HL-60 (cell line): Measurements from ENCODE around the gene APPL2.
A peak's percentile ranks its signal among the peaks of the same experiment; 100 is the strongest.
"Not testable (repeated sequence)": the region's sequence is repeated elsewhere in the genome, so short reads cannot be mapped to it uniquely, and the experiment has no call there.

Experiments used
- DNase-seq, 2 experiments: peaks; one replicate each; pipeline ENCODE4 v3.0.0-alpha.2; 2010 to 2020; ENCODE audit warnings: low read depth in 1 of 2, low spot score in 1 of 2
- H3K27ac ChIP-seq: fragments of 250-450 bp; sonication (Bioruptor Pico); replicated peaks from 2 replicates; pipeline ENCODE4 v1.5.1; 2020; ENCODE audit warnings: mild to moderate bottlenecking, moderate library complexity
- H3K27me3 ChIP-seq: fragments of 250-450 bp; sonication (Bioruptor Pico); 2 replicates; pipeline ENCODE4 v1.5.1; 2021; ENCODE audit warnings: mild to moderate bottlenecking, moderate library complexity; ENCODE audit not compliant: insufficient read depth, poor library complexity, severe bottlenecking
- H3K4me3 ChIP-seq: replicated peaks from 2 replicates; pipeline ENCODE4 v1.5.1; 2011; ENCODE audit warnings: mild to moderate bottlenecking, control low read depth, low read length; ENCODE audit not compliant: insufficient read depth
- CTCF ChIP-seq: IDR thresholded peaks from one replicate; pipeline ENCODE4 v1.5.1; 2011; ENCODE audit warnings: low read length, control low read depth, inconsistent platforms; ENCODE audit not compliant: insufficient read depth
- GABPA ChIP-seq: IDR thresholded peaks from 2 replicates; pipeline ENCODE4 v1.6.1; 2012; ENCODE audit warnings: low read depth
- POLR2AphosphoS5 ChIP-seq: IDR thresholded peaks from 2 replicates; pipeline ENCODE4 v1.6.1; 2012; ENCODE audit warnings: low read depth
- REST ChIP-seq: IDR thresholded peaks from 2 replicates; pipeline ENCODE4 v1.6.1; 2012; ENCODE audit warnings: low read depth; ENCODE audit not compliant: insufficient replicate concordance
- SPI1 ChIP-seq: IDR thresholded peaks from 2 replicates; pipeline ENCODE4 v1.6.1; 2012; ENCODE audit warnings: low read depth, mild to moderate bottlenecking, borderline replicate concordance

Gene APPL2

DNA sequence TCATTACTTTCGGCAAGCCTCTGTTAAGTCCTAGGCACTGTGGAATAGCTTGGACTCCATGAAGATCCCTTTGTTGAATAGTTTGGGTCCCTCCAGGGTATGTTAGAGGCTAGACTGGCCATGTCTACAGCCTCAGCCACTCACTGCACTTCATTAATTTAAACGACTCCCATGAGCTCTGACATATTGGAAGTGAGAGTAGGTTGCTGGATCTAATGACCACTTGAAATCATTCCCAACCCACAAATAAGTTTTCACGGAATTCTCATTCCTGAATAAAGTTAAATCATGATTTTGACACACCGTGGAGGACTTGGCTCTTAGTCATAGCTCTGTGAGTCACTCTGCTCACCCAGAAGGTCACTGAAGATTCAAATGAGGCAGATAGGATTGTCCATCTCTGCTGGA is 21.4 kb upstream of the APPL2 start:
- no peak for DNase-seq
- no peak overlapping the region for H3K4me3 ChIP-seq
- no peak overlapping the region for H3K27ac ChIP-seq
- no peaks in the 10 kb centered on the region for H3K27me3 ChIP-seq
- TF ChIP-seq GABPA (no peak), CTCF (no peak), SPI1 (no peak), POLR2AphosphoS5 (no peak), REST (no peak)

DNA sequence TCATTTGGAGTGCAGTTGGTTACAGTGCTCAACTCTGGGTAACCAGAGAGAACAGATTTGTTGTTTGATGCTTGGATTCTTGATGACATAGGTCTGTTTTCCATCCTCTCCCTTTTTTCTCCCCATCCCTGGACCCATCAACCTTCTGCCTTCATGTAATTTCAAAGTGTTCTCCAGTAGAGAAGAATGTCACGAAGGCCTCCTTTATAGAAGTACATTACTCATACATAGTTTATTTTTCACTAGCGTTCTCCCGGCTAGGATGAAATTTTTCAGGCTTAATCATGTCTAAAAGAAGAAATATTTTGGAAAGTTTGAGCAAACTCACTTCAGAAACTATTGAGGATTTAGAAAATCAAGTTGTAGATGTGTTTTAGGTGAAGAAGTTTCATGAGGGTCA is 20.9 kb upstream of the APPL2 start:
- Histone ChIP-seq H3K27me3 (no peaks in the 10 kb centered on the region), H3K27ac (no peak overlapping the region), H3K4me3 (no peak overlapping the region)
- TF ChIP-seq GABPA (no peak), REST (no peak), SPI1 (no peak), CTCF (no peak), POLR2AphosphoS5 (no peak)
- DNase-seq: no peak

- H3K27ac ChIP-seq, H3K27me3 ChIP-seq, H3K4me3 ChIP-seq: not testable (repeated sequence)
- DNase-seq: peak in 1 of 2 experiments; percentile 5
These were observed 20.5 kb upstream of the APPL2 start for GRCh38 chr12:105256431-105256830.

DNA sequence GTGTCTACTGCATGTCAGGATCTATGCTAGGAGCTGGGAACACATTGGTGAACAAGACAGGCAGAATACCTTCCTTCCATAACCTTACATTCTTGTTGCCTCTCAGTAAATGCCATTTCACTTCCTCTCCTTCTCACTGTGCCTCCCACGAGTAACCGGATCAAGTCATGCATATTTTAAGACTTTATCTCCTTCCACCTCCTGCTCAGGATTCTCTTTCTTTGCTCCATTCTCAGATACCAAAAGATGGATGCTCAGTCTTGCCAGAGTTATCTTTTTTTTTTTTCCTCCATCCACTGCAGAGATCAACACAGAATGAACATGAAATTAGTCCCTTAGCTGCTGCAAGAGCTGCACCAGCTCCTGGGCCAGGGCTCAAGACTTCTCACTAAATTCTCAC is 20.0 kb upstream of the APPL2 start:
- Histone ChIP-seq H3K4me3 (no peak overlapping the region), H3K27ac (no peak overlapping the region), H3K27me3 (no peaks in the 10 kb centered on the region)
- DNase-seq: no peak
- TF ChIP-seq GABPA (no peak), POLR2AphosphoS5 (no peak), SPI1 (no peak), REST (no peak), CTCF (no peak)
